K562 (cell line): ENCODE measurements around the gene NAB1. TPM values are rescaled to one million over a fixed set of nuclear protein-coding genes. Genes with fewer than 3 reads are reported as not detected.

ENCODE experiments used
- ATAC-seq: fragments of 200-7000 bp; cut with Tn5 transposase; 3 replicates; pipeline ENCODE4 v1.9.1; 2020; ENCODE audit warnings: moderate library complexity
- BruUV-seq: library from RNA; stranded (reverse); fragments of 400-500 nt; replicated peaks from 2 replicates; lab custom pipeline; 2021; lab: Mats Ljungman, UMichigan
- CTCF ChIA-PET: fragments of 300-600 bp; formaldehyde crosslinking; extraction: SDS; loops from one replicate; lab custom pipeline; 2021; ENCODE audit warnings: low intra/inter-chr PET ratio; lab: Yijun Ruan, JAX
- POLR2A ChIA-PET: fragments of 300-600, 350-650 bp; sonication (Branson Sonifier 250); formaldehyde crosslinking; extraction: SDS; loops from one replicate; lab custom pipeline; 2021; ENCODE audit warnings: antibody characterized with exemption, inconsistent platforms; lab: Yijun Ruan, JAX
- DNase-seq, 4 experiments: peaks; one replicate each; pipeline versions ENCODE4 v3.0.0 to v3.0.0-alpha.2; 2011 to 2018; ENCODE audit warnings: low spot score in 3 of 4, mixed read lengths in 3 of 4; ENCODE audit errors: extremely low read depth in 1 of 4
- FAIRE-seq: peaks from 2 replicates; lab custom pipeline; 2011; peaks lifted over from hg19 to GRCh38; lab: Jason Lieb, UNC
- H2AFZ ChIP-seq: 2 replicates; pipeline ENCODE4 v1.6.0; 2011; ENCODE audit warnings: low read depth, low read length, control low read depth, inconsistent platforms
- H3K27ac ChIP-seq: fragments of 200-600 bp; 3 replicates; pipeline ENCODE4 v1.8.0; 2011; ENCODE audit warnings: low read depth, mild to moderate bottlenecking, control low read depth, inconsistent platforms, low read length, moderate library complexity, mixed read lengths; ENCODE audit errors: extremely low read depth
- H3K27me3 ChIP-seq, 2 experiments: fragments of 300-600 bp in 1 of 2; 2 replicates in 1 of 2; 3 replicates in 1 of 2; pipeline versions ENCODE4 v1.6.0 to v1.8.0; 2011; ENCODE audit warnings: inconsistent platforms in 2 of 2, low read length in 2 of 2, mild to moderate bottlenecking in 1 of 2, mixed read lengths in 1 of 2, moderate library complexity in 1 of 2; ENCODE audit not compliant: control insufficient read depth in 2 of 2, insufficient read depth in 2 of 2
- H3K36me3 ChIP-seq: fragments of 300-600 bp; 3 replicates; pipeline ENCODE4 v1.8.0; 2011; ENCODE audit warnings: mild to moderate bottlenecking, low read length, inconsistent platforms; ENCODE audit not compliant: control insufficient read depth, insufficient read depth
- H3K4me1 ChIP-seq, 2 experiments: fragments of 200-600 bp in 1 of 2; replicated peaks in 1 of 2; 2 replicates in 1 of 2; 3 replicates in 1 of 2; pipeline versions ENCODE4 v1.5.1 to v1.8.0; 2011; ENCODE audit warnings: inconsistent platforms in 2 of 2, low read length in 2 of 2, mild to moderate bottlenecking in 1 of 2, mixed read lengths in 1 of 2, moderate library complexity in 1 of 2; ENCODE audit not compliant: control insufficient read depth in 2 of 2, insufficient read depth in 2 of 2
- H3K4me2 ChIP-seq: 2 replicates; pipeline ENCODE4 v1.6.1; 2011; ENCODE audit warnings: low read length, control low read depth, inconsistent platforms, mixed read lengths; ENCODE audit not compliant: insufficient read depth
- H3K4me3 ChIP-seq: fragments of 200-600 bp; sonication (generic), shearing (Covaris generic); 2 replicates; pipeline ENCODE4 v1.5.1; 2016; ENCODE audit warnings: control low read depth, inconsistent platforms
- H3K79me2 ChIP-seq: fragments of 200-600 bp; 3 replicates; pipeline ENCODE4 v1.8.0; 2011; ENCODE audit warnings: low read length, inconsistent platforms; ENCODE audit not compliant: control insufficient read depth, insufficient read depth
- H3K9ac ChIP-seq, 2 experiments: 2 replicates each; pipeline versions ENCODE4 v1.6.0 to v1.6.1; 2011; ENCODE audit warnings: low read depth in 2 of 2, low read length in 2 of 2, control low read depth in 1 of 2, inconsistent platforms in 1 of 2, mild to moderate bottlenecking in 1 of 2, mixed read lengths in 1 of 2; ENCODE audit not compliant: insufficient read depth in 1 of 2
- H3K9me1 ChIP-seq: one replicate; pipeline ENCODE4 v1.6.0; 2011; ENCODE audit warnings: inconsistent platforms, mild to moderate bottlenecking, low read length, moderate library complexity; ENCODE audit not compliant: control insufficient read depth, insufficient read depth
- H3K9me3 ChIP-seq: replicated peaks from 2 replicates; pipeline ENCODE4 v1.5.1; 2011; ENCODE audit warnings: low read depth, low read length, inconsistent platforms; ENCODE audit not compliant: control insufficient read depth, insufficient read depth
- H4K20me1 ChIP-seq: replicated peaks from 2 replicates; pipeline ENCODE4 v1.6.1; 2011; ENCODE audit warnings: low read length, inconsistent platforms, mixed read lengths; ENCODE audit not compliant: control insufficient read depth, insufficient read depth
- ARID1B ChIP-seq: fragments of 450-650 bp; IDR thresholded peaks from 2 replicates; pipeline ENCODE4 v1.6.1; 2016; ENCODE audit warnings: antibody characterized with exemption, mild to moderate bottlenecking, inconsistent platforms
- CBFA2T2 ChIP-seq: fragments of 450-650 bp; conservative IDR thresholded peaks from 2 replicates; pipeline ENCODE4 v1.6.1; 2017; ENCODE audit warnings: mild to moderate bottlenecking
- CBFA2T3 ChIP-seq: fragments of 450-650 bp; IDR thresholded peaks from 2 replicates; pipeline ENCODE4 v1.6.1; 2017
- CTBP1 ChIP-seq: fragments of 450-650 bp; IDR thresholded peaks from 2 replicates; pipeline ENCODE4 v1.6.1; 2016; ENCODE audit warnings: borderline replicate concordance
- DPF2 ChIP-seq: fragments of 450-650 bp; IDR thresholded peaks from 2 replicates; pipeline ENCODE4 v1.6.1; 2016
- EP300 ChIP-seq: IDR thresholded peaks from 2 replicates; pipeline ENCODE4 v1.6.1; 2012; ENCODE audit warnings: low read length, improper control_type of control experiment
- ESRRA ChIP-seq: fragments of 450-650 bp; IDR thresholded peaks from 2 replicates; pipeline ENCODE4 v1.6.1; 2014; ENCODE audit warnings: low read depth, mild to moderate bottlenecking, moderate library complexity, borderline replicate concordance
- FOXA3 ChIP-seq, 2 experiments: fragments of 450-650 bp in 1 of 2; sonication (generic) in 1 of 2; formaldehyde crosslinking; IDR thresholded peaks in 1 of 2; conservative IDR thresholded peaks in 1 of 2; 2 replicates each; pipeline versions ENCODE4 v1.4.0 to v1.8.0; 2020 to 2022; ENCODE audit warnings: mild to moderate bottlenecking in 2 of 2, missing genetic modification reagents in 1 of 2
- MEIS2 ChIP-seq: fragments of 450-650 bp; IDR thresholded peaks from 2 replicates; pipeline ENCODE4 v1.6.1; 2014; ENCODE audit warnings: mild to moderate bottlenecking; ENCODE audit not compliant: partially characterized antibody
- NCOR1 ChIP-seq: fragments of 450-650 bp; IDR thresholded peaks from 2 replicates; pipeline ENCODE4 v1.6.1; 2016; ENCODE audit warnings: mild to moderate bottlenecking, moderate library complexity
- NFIC ChIP-seq: fragments of 450-650 bp; IDR thresholded peaks from 2 replicates; pipeline ENCODE4 v1.6.1; 2017; ENCODE audit warnings: mild to moderate bottlenecking, inconsistent platforms
- RCOR1 ChIP-seq, 2 experiments: IDR thresholded peaks; 2 replicates each; pipeline ENCODE4 v1.6.1; 2012; ENCODE audit warnings: low read depth in 2 of 2, low read length in 2 of 2, borderline replicate concordance in 1 of 2, improper control_type of control experiment in 1 of 2
- RFX5 ChIP-seq: IDR thresholded peaks from 2 replicates; pipeline ENCODE4 v1.6.1; 2011; ENCODE audit warnings: low read depth, mild to moderate bottlenecking, improper control_type of control experiment, low read length
- SLC30A9 ChIP-seq: fragments of 250-450 bp; sonication (Bioruptor Pico); IDR thresholded peaks from 2 replicates; pipeline ENCODE4 v1.8.0; 2022; ENCODE audit warnings: mild to moderate bottlenecking, moderate library complexity
- SMARCA4 ChIP-seq: fragments of 450-650 bp; IDR thresholded peaks from 2 replicates; pipeline ENCODE4 v1.6.1; 2016
- SMARCE1 ChIP-seq: fragments of 450-650 bp; IDR thresholded peaks from 2 replicates; pipeline ENCODE4 v1.7.1; 2016; ENCODE audit warnings: mild to moderate bottlenecking
- TEAD4 ChIP-seq, 2 experiments: sonication (generic) in 1 of 2; formaldehyde crosslinking in 1 of 2; IDR thresholded peaks; 2 replicates each; pipeline versions ENCODE4 v1.6.1 to v1.8.0; 2012 to 2022; ENCODE audit warnings: borderline replicate concordance in 1 of 2, inconsistent platforms in 1 of 2, low read length in 1 of 2, mild to moderate bottlenecking in 1 of 2, missing genetic modification reagents in 1 of 2
- TRIM28 ChIP-seq: fragments of 450-650 bp; IDR thresholded peaks from 2 replicates; pipeline ENCODE4 v1.6.1; 2017
- ZEB2 ChIP-seq: fragments of 450-650 bp; IDR thresholded peaks from 2 replicates; pipeline ENCODE4 v1.6.1; 2016
- WGBS: fragments of 100-300 bp; shearing (Covaris generic); methylation state at CpG from one replicate; pipeline ENCODE4 v1.1.6; 2016; ENCODE audit warnings: low coverage, mixed read lengths; ENCODE audit not compliant: insufficient coverage; ENCODE audit errors: missing lambda C conversion rate; 5-methylcytosine and 5-hydroxymethylcytosine counted together
- in situ Hi-C: fragments of 300-500 bp; cut with MboI; formaldehyde crosslinking; loops from 4 replicates; pipeline ENCODE4 v1.15.0; 2018; ENCODE audit warnings: inconsistent platforms, mixed read lengths
- intact Hi-C: fragments of 100-400 bp; cut with micrococcal nuclease; formaldehyde crosslinking; loops from 2 replicates; pipeline ENCODE4 v1.14.2; 2022
- polyA plus RNA-seq, 8 experiments: library from polyadenylated mRNA; depleted of rRNA in 4 of 8; stranded (reverse) in 5 of 8; unstranded in 3 of 8; fragments of >200 nt; fragmentation: Nextera tagmentation in 2 of 8; fragmentation: Illumina TruSeq in 1 of 8; extraction: Ambion mirVana in 2 of 8; extraction: Trizol in 1 of 8; gene quantifications; 2 replicates each; pipeline versions ENCODE4 v1.2.1 to v1.2.3, GENCODE V29; 2011 to 2014; ENCODE audit warnings: inconsistent platforms in 1 of 8, missing spikeins in 1 of 8
- total RNA-seq, 7 experiments: library from RNA; depleted of rRNA in 6 of 7; stranded (reverse); fragments of >200 nt in 6 of 7; fragmentation: Illumina TruSeq in 2 of 7; extraction: Trizol in 2 of 7; gene quantifications; 2 replicates each; pipeline versions ENCODE4 v1.2.1 to v1.2.3, GENCODE V29; 2011 to 2021; ENCODE audit warnings: low replicate concordance in 1 of 7
- TF ChIP-seq, protein P1 (sequence below), 2 experiments: IDR thresholded peaks in 1 of 2; conservative IDR thresholded peaks in 1 of 2; 2 replicates each; pipeline ENCODE4 v1.6.1; 2016; ENCODE audit warnings: low read depth in 2 of 2, mild to moderate bottlenecking in 1 of 2, missing compliant biosample characterization in 1 of 2, missing genetic modification characterization in 1 of 2, moderate library complexity in 1 of 2

Gene NAB1
- total and polyA plus RNA-seq, 9 of the 15 experiments (the other 6 are each of a cell fraction or from before 2014, with no cell fraction given) = 3.1 to 23.0 (median 16.3) TPM

- POLR2A ChIA-PET = interaction anchor here (1.0 kb wide), 1 partner anchor 32 kb away, joined by 4 read pairs; no protein-coding TSS in a partner anchor
- TF ChIP-seq ARID1B (peak; percentile 68), ZEB2 (peak; percentile 90), NCOR1 (no peak), EP300 (peak; percentile 36; the same call in 1 of the 2 replicates), TEAD4 (IDR thresholded peaks at IDR 0.05; ENCODE audit: low read length) (peak; percentile 43; the same call in 1 of the 2 replicates), TEAD4 (CRISPR knock-in tag; IDR thresholded peaks at IDR 0.05; ENCODE audit: borderline replicate concordance) (no peak), RCOR1 (IDR thresholded peaks at IDR 0.05; ENCODE audit: borderline replicate concordance in 1 of 2, low read depth in 2 of 2, low read length in 2 of 2) (peak in 1 of 2 experiments; percentile 84; a peak in 2 of 4 replicates), DPF2 (peak; percentile 53), MEIS2 (peak; percentile 95), CTBP1 (peak; percentile 85), SMARCE1 (peak; percentile 73; the same call in 1 of the 2 replicates), ESRRA (peak; percentile 79; the same call in 1 of the 2 replicates), NFIC (peak; percentile 42; the same call in 1 of the 2 replicates), CBFA2T3 (peak; percentile 58), SLC30A9 (CRISPR knock-in tag) (no peak), TRIM28 (no peak), FOXA3 (CRISPR knock-in tag; conservative IDR thresholded peaks at IDR 0.05 in 1 of 2, IDR thresholded peaks at IDR 0.05 in 1 of 2) (peak in 1 of 2 experiments; percentile 84; a peak in 2 of 4 replicates), SMARCA4 (peak; percentile 47; the same call in 1 of the 2 replicates), CBFA2T2 (peak; percentile 34), RFX5 (no peak)
- TF ChIP-seq, protein P1, sequence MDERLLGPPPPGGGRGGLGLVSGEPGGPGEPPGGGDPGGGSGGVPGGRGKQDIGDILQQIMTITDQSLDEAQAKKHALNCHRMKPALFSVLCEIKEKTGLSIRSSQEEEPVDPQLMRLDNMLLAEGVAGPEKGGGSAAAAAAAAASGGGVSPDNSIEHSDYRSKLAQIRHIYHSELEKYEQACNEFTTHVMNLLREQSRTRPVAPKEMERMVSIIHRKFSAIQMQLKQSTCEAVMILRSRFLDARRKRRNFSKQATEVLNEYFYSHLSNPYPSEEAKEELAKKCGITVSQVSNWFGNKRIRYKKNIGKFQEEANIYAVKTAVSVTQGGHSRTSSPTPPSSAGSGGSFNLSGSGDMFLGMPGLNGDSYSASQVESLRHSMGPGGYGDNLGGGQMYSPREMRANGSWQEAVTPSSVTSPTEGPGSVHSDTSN (CRISPR knock-in tag; IDR thresholded peaks at IDR 0.05; ENCODE audit: low read depth) = no peak
- TF ChIP-seq, protein P1 (tag; conservative IDR thresholded peaks at IDR 0.05; ENCODE audit: low read depth) = peak; percentile 85
Measured at GRCh38 chr2:190618030-190618429, 30.9 kb upstream of the NAB1 start.

More at GRCh38 chr2:190618030-190618429, 30.9 kb upstream of the NAB1 start:
- Histone ChIP-seq H4K20me1 (no peaks in the 10 kb centered on the region), H3K79me2 (no peaks in the 10 kb centered on the region), H3K27me3 (no peaks in the 10 kb centered on the region), H3K4me2 (no peak overlapping the region), H3K4me3 (no peak overlapping the region), H3K9me3 (no peaks in the 10 kb centered on the region), H2AFZ (no peak overlapping the region), H3K36me3 (no peaks in the 10 kb centered on the region), H3K9me1 (no peaks in the 10 kb centered on the region), H3K9ac (no peak overlapping the region), H3K27ac (no peak overlapping the region), H3K4me1 (peaks cover 0 to 5% of the 10 kb centered on the region in 2 experiments; a peak in 3 of 5 replicates)
- CTCF ChIA-PET = no interaction called here
- DNase-seq (peak in 2 of 4 experiments; percentile 27 to 50), FAIRE-seq (peak; percentile 70), ATAC-seq (peak; percentile 65)
- intact Hi-C loops = no loop called here
- BruUV-seq = no TSS peak
- 13% methylated on average over 3 of the region's 3 CpGs for WGBS
- in situ Hi-C loops = no loop called here
